ENCODE data around the gene GBX1.

The GBX1 gene

DNA sequence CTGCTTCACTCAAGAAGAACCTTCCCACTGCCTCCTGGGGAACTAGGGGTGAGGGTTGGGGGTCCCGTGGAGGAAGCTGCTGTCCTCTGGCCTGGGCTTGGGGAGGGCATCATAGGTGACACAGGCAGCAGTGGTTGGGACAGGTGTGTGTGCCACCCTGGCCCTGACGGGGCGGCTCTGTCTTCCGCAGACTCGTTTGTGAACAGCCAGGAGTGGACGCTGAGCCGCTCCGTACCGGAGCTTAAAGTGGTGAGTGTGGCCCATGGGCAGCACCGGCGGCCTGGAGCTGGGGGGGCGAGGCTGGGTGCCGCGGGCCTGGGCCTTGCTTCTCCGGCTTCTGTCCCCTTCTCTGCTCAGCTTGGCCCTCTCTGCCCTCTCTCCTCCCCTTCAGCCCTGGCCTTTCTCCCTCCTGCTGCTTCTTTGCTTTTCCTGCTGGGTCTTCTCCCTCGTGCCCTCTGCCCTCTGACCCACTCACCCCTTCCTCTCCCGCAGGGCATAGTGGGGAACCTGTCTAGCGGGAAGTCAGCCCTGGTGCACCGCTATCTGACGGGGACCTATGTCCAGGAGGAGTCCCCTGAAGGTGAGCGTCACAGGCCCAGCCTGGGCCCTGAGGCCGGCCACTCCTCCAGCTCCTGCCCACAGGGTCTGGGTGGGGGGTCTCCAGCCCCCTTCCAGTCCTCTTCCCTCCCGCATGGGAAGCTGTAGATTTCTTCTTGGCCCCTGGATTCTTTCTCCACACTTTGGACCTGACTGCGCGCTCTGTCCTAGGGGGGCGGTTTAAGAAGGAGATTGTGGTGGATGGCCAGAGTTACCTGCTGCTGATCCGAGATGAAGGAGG lies 50.7 kb downstream of the GBX1 start:
- TF ChIP-seq, protein P1, sequence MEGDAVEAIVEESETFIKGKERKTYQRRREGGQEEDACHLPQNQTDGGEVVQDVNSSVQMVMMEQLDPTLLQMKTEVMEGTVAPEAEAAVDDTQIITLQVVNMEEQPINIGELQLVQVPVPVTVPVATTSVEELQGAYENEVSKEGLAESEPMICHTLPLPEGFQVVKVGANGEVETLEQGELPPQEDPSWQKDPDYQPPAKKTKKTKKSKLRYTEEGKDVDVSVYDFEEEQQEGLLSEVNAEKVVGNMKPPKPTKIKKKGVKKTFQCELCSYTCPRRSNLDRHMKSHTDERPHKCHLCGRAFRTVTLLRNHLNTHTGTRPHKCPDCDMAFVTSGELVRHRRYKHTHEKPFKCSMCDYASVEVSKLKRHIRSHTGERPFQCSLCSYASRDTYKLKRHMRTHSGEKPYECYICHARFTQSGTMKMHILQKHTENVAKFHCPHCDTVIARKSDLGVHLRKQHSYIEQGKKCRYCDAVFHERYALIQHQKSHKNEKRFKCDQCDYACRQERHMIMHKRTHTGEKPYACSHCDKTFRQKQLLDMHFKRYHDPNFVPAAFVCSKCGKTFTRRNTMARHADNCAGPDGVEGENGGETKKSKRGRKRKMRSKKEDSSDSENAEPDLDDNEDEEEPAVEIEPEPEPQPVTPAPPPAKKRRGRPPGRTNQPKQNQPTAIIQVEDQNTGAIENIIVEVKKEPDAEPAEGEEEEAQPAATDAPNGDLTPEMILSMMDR (IDR thresholded peaks at IDR 0.05; ENCODE audit: extremely low read depth, insufficient read depth, missing control alignments), result no peak
- in situ Hi-C loops (cut with MboI; ENCODE audit: low pct_unique_long_range_greater_than_20kb, low sequenced_read_pairs, unreplicated experiment), result no loop called here
- DNase-seq (ENCODE audit: low spot score), result no peak

GRCh38 chr7:151115836-151116418 lies 51.6 kb downstream of the GBX1 start:
- no peak for DNase-seq (ENCODE audit: low spot score)
- TF ChIP-seq, protein P1 (IDR thresholded peaks at IDR 0.05; ENCODE audit: extremely low read depth, insufficient read depth, missing control alignments), result no peak
- in situ Hi-C loops (cut with MboI; ENCODE audit: low pct_unique_long_range_greater_than_20kb, low sequenced_read_pairs, unreplicated experiment), result no loop called here

DNA sequence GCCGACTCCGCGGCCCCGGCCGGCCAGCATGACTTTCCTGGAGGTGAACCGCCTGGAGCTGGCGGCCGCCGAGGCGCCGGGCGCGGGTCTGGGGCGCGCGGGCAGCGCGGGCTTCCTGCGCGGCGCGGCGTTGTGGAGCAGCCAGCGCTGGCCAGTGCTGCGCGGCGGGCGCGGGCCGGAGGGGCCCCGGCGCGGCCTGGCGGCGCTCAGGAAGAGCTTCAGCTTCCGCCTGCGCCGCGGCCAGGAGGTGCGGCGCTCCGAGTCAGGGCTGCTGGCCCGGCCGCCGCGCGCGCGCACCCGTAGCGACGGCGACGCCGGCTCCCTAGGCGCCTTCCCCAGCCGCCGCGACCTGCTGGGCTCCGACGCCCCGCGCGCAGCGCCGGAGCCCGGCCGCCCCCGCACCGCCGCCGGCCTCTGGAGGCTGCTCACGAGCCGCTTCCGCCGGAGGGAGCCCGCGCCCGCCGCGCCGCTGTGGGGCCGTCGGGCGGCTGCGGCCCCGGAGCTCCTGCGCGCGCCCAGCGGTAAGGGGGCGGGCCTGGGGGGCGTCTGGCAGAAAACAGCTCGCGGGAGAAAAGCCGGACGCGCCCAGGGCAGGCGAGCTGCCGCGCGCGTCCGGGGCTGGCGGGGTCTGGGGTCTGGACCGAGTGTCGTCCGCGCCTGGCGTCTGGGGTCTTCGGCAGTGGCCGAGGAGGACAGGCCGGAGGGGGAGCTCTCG lies 52.2 kb downstream of the GBX1 start:
- TF ChIP-seq, protein P1 (IDR thresholded peaks at IDR 0.05; ENCODE audit: extremely low read depth, insufficient read depth, missing control alignments), result peak; percentile 8
- DNase-seq (ENCODE audit: low spot score), result peak; percentile 81
- in situ Hi-C loops (cut with MboI; ENCODE audit: low pct_unique_long_range_greater_than_20kb, low sequenced_read_pairs, unreplicated experiment), result no loop called here

DNA sequence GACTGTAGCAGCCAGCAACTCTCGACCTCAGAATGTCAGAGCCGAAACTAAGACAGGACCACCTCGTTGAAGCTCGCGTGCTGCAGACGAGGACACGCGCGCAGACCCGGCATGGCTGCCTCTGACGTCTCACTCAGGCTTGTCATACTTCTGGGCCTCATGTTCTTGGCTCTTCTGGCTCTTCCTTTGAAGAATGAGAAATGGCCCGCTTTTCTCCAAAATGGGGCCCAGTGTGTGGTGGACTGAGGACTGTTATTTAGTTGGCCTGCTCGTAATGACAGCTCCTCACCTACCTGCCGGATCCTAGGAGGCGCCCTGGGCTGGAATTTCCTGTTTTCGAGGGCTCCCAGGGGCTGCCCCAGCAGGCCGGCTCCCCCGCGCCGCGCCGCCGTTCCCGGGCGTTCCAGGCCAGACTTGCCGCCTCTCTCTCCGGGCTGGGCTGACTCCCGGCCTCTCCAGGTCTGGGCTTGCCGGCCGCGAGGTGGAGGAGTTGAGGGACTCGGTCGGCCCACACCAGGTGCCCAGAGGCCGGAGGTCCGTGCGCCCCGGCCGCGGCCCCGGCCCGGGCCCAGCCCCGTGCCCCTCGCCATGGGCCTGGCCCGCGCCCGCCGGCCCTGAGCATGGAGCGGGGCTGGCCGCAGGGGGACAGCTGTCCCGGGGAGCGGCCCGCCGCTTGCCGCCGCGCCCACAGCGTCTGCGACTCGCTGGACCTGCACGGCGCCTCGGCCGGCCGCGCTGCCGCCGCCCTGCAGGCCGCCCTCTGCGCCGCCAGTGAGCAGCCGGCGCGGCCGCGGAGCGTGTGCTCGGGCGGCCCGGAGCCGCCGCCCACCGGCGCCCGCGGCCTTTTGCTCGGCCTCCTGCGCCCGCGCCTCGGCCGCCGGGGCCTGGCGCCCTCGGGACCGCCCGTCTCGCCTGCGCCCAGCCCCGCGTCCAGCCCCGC lies 53.1 kb downstream of the GBX1 start:
- DNase-seq (ENCODE audit: low spot score), result peak; percentile 75
- in situ Hi-C loops (cut with MboI; ENCODE audit: low pct_unique_long_range_greater_than_20kb, low sequenced_read_pairs, unreplicated experiment), result no loop called here
- TF ChIP-seq, protein P1 (IDR thresholded peaks at IDR 0.05; ENCODE audit: extremely low read depth, insufficient read depth, missing control alignments), result peak; percentile 15

GRCh38 chr7:151113344-151114150 lies 53.9 kb downstream of the GBX1 start:
- TF ChIP-seq, protein P1 (IDR thresholded peaks at IDR 0.05; ENCODE audit: extremely low read depth, insufficient read depth, missing control alignments), result no peak
- DNase-seq (ENCODE audit: low spot score), result no peak
- in situ Hi-C loops (cut with MboI; ENCODE audit: low pct_unique_long_range_greater_than_20kb, low sequenced_read_pairs, unreplicated experiment), result no loop called here

All from GM13977 (cell line).